Measurements from ENCODE around the gene GRHL3.

GRCh38 chr1:24382165-24382577 lies 63.0 kb downstream of the GRHL3 start:
- TF ChIP-seq EP300 (IDR thresholded peaks at IDR 0.05; ENCODE audit: low read depth) (no peak), POLR2A (IDR thresholded peaks at IDR 0.05) (no peak)

Data from transverse colon (tissue), 1 donor.